Adrenal gland (tissue), 12 donors: ENCODE data around the gene LRRN4. TPM values are rescaled to one million over a fixed set of nuclear protein-coding genes. Genes with fewer than 3 reads are reported as not detected.
A peak's percentile ranks its signal among the peaks of the same experiment; 100 is the strongest.

ENCODE experiments used
- DNase-seq, 7 donors: peaks; one replicate each; pipeline ENCODE4 v3.0.0-alpha.2; 2019 to 2020
- H3K27ac ChIP-seq, 5 donors: fragments of 200-600 bp; sonication (generic) in 4 of 5; 1 replicate in 3 of 5; 2 replicates in 2 of 5; pipeline versions ENCODE4 v1.5.1 to v1.8.0; 2016 to 2020; ENCODE audit warnings: mild to moderate bottlenecking in 1 of 5
- H3K27me3 ChIP-seq: fragments of 200-600 bp; 2 replicates; pipeline ENCODE4 v1.8.0; 2021
- H3K36me3 ChIP-seq, 2 donors: fragments of 200-600 bp; replicated peaks in 1 of 2; 1 replicate in 1 of 2; 2 replicates in 1 of 2; pipeline versions ENCODE4 v1.5.1 to v1.8.0; 2018 to 2022
- H3K4me1 ChIP-seq, 2 donors: fragments of 200-600 bp; replicated peaks in 1 of 2; 1 replicate in 1 of 2; 2 replicates in 1 of 2; pipeline versions ENCODE4 v1.5.1 to v1.8.0; 2018 to 2021
- H3K4me3 ChIP-seq, 4 donors: fragments of 200-600 bp; sonication (generic) in 3 of 4; one replicate each; pipeline ENCODE4 v1.5.1; 2016 to 2018
- H3K9me3 ChIP-seq, 3 donors: fragments of 200-600 bp; sonication (generic) in 1 of 3; replicated peaks in 1 of 3; 1 replicate in 2 of 3; 2 replicates in 1 of 3; pipeline versions ENCODE4 v1.5.1 to v1.8.0; 2016 to 2021
- CTCF ChIP-seq, 6 experiments: fragments of 450-650 bp in 4 of 6; fragments of 200-600 bp in 2 of 6; sonication (generic) in 1 of 6; IDR thresholded peaks; 1 replicate in 5 of 6; 2 replicates in 1 of 6; pipeline versions ENCODE4 v1.5.1 to v1.8.0; 2016 to 2021; ENCODE audit warnings: antibody characterized with exemption in 6 of 6, mild to moderate bottlenecking in 2 of 6, moderate library complexity in 1 of 6
- POLR2A ChIP-seq, 2 donors: fragments of 450-650 bp; IDR thresholded peaks; one replicate each; pipeline ENCODE4 v1.6.1; 2017; ENCODE audit warnings: antibody characterized with exemption in 2 of 2, mild to moderate bottlenecking in 2 of 2, moderate library complexity in 1 of 2
- WGBS, 4 donors: extraction: QIAGEN DNeasy Blood & Tissue Kit in 2 of 4; methylation state at CpG; one replicate each; pipeline versions ENCODE4 v1.1.5 to v1.1.7; 2013 to 2017; 5-methylcytosine and 5-hydroxymethylcytosine counted together
- intact Hi-C, 2 donors: fragments of 100-400 bp; cut with DNase I; formaldehyde crosslinking; loops; one replicate each; pipeline versions ENCODE4 v1.14.1 to v1.15.0; 2022 to 2023
- polyA plus RNA-seq, 3 donors: library from polyadenylated mRNA; stranded (reverse); fragments of 200-250 nt in 2 of 3; fragments of 350-450 nt in 1 of 3; fragmentation: Illumina TruSeq in 1 of 3; extraction: RNeasy Lipid Tissue Mini Kit (QIAGEN cat#74804) in 1 of 3; gene quantifications; one replicate each; pipeline ENCODE4 v1.2.3, GENCODE V29; 2013 to 2014
- total RNA-seq, 9 donors: library from RNA; depleted of rRNA in 4 of 9; stranded (reverse); fragments of >200 nt in 4 of 9; fragments of 120-200 nt in 1 of 9; fragmentation: NEBNext Ultra II Directional in 1 of 9; extraction: Animal tissue kit (Norgen Biotek cat#: 25700) in 1 of 9; gene quantifications; one replicate each; pipeline versions ENCODE4 v1.1.0 to v1.2.4, GENCODE V29; 2013 to 2023
- donor health status: healthy with polysubstance abuse.
- donor health status: Bipolar disorder and iron deficiency.
- donor health status: DM: yes; HTN: yes; CAD: no.
- donor health status: DM: no; HTN: no; CAD: no.
- donor health status: DM: no; HTN: no; CAD: no.
- donor health status: DM: yes; HTN: yes; CAD: no.

LRRN4 gene
- total and polyA plus RNA-seq, 12 donors = 0.07 to 0.17 (median 0.11) TPM; not detected in 9

GRCh38 chr20:6029538-6029937 is 24.3 kb downstream of the LRRN4 start:
- intact Hi-C loops = no loop called here
- Histone ChIP-seq H3K36me3 (peaks cover 0 to 8% of the 10 kb centered on the region in 2 donors), H3K27me3 (no peaks in the 10 kb centered on the region), H3K4me1 (peaks cover 39 to 49% of the 10 kb centered on the region in 2 donors), H3K9me3 (no peaks in the 10 kb centered on the region), H3K4me3 (no peak overlapping the region), H3K27ac (peak overlapping the region in 2 of 5 donors; percentile 38 to 73)
- WGBS, 4 donors = 46 to 60% (median 57%) methylated on average over 6 of the region's 6 CpGs
- DNase-seq = no peak
- no peak for TF ChIP-seq CTCF (IDR thresholded peaks at IDR 0.05)
- no peak for TF ChIP-seq POLR2A (IDR thresholded peaks at IDR 0.05)

- H3K27ac ChIP-seq = peak overlapping the region in 1 of 5 donors; percentile 11
- DNase-seq = no peak
- TF ChIP-seq POLR2A (IDR thresholded peaks at IDR 0.05) = no peak
- no peak for TF ChIP-seq CTCF (IDR thresholded peaks at IDR 0.05)
Measured at GRCh38 chr20:6028818-6029217, 25.0 kb downstream of the LRRN4 start.

GRCh38 chr20:6026051-6026450 is 27.8 kb downstream of the LRRN4 start:
- DNase-seq = no peak
- TF ChIP-seq CTCF (IDR thresholded peaks at IDR 0.05) = no peak
- H3K4me1 ChIP-seq = peaks cover 26 to 27% of the 10 kb centered on the region in 2 donors
- intact Hi-C loops = no loop called here
- WGBS, 4 donors = 86 to 92% (median 90%) methylated on average over 3 of the region's 3 CpGs
- no peaks in the 10 kb centered on the region for H3K27me3 ChIP-seq
- no peaks in the 10 kb centered on the region for H3K9me3 ChIP-seq
- no peak overlapping the region for H3K27ac ChIP-seq
- no peak overlapping the region for H3K4me3 ChIP-seq
- H3K36me3 ChIP-seq = peaks cover 0 to 13% of the 10 kb centered on the region in 2 donors

More at GRCh38 chr20:6028818-6029217, 25.0 kb downstream of the LRRN4 start:
- H3K27me3 ChIP-seq = no peaks in the 10 kb centered on the region
- intact Hi-C loops = no loop called here
- H3K9me3 ChIP-seq = no peaks in the 10 kb centered on the region
- H3K4me1 ChIP-seq = peaks cover 32 to 42% of the 10 kb centered on the region in 2 donors
- H3K4me3 ChIP-seq = no peak overlapping the region
- peaks cover 0 to 8% of the 10 kb centered on the region in 2 donors for H3K36me3 ChIP-seq

- WGBS, 4 donors = 92 to 100% (median 99%) methylated on average over 1 of the region's 1 CpG
- H3K4me1 ChIP-seq = peaks cover 14 to 15% of the 10 kb centered on the region in 2 donors
Measured at GRCh38 chr20:6024768-6025167, 29.1 kb downstream of the LRRN4 start.

More at GRCh38 chr20:6024768-6025167, 29.1 kb downstream of the LRRN4 start:
- TF ChIP-seq CTCF (IDR thresholded peaks at IDR 0.05) (no peak), POLR2A (IDR thresholded peaks at IDR 0.05) (no peak)
- DNase-seq = no peak
- Histone ChIP-seq H3K27me3 (no peaks in the 10 kb centered on the region), H3K9me3 (no peaks in the 10 kb centered on the region), H3K36me3 (peaks cover 0 to 13% of the 10 kb centered on the region in 2 donors), H3K27ac (no peak overlapping the region), H3K4me3 (no peak overlapping the region)
- intact Hi-C loops = no loop called here
